Loucy (cell line): ENCODE data around the gene PDE4D.

Source experiments
- H2AFZ ChIP-seq: fragments of 200-600 bp; sonication (generic); 2 replicates; pipeline ENCODE4 v1.6.0; 2016; ENCODE audit warnings: antibody characterized with exemption, mild to moderate bottlenecking, low read length, moderate library complexity
- H3F3A ChIP-seq: fragments of 200-600 bp; 2 replicates; pipeline ENCODE4 v1.6.0; 2016; ENCODE audit warnings: antibody characterized with exemption, low read depth, mild to moderate bottlenecking
- H3K27me3 ChIP-seq: fragments of 200-600 bp; sonication (generic); 2 replicates; pipeline ENCODE4 v1.6.1; 2014; ENCODE audit warnings: low read length, mild to moderate bottlenecking; ENCODE audit not compliant: insufficient read depth, poor library complexity, severe bottlenecking
- H3K36me3 ChIP-seq: fragments of 200-600 bp; sonication (generic); 2 replicates; pipeline ENCODE4 v1.6.1; 2016; ENCODE audit warnings: low read length; ENCODE audit not compliant: insufficient read depth
- H3K4me1 ChIP-seq: fragments of 200-600 bp; sonication (generic); 2 replicates; pipeline ENCODE4 v1.5.1; 2014; ENCODE audit warnings: low read length, mild to moderate bottlenecking; ENCODE audit not compliant: insufficient read depth, poor library complexity, severe bottlenecking
- H3K4me2 ChIP-seq: fragments of 200-600 bp; sonication (generic); 2 replicates; pipeline ENCODE4 v1.6.0; 2014; ENCODE audit warnings: antibody characterized with exemption, low read length, low read depth, mild to moderate bottlenecking; ENCODE audit not compliant: poor library complexity, severe bottlenecking
- H3K4me3 ChIP-seq: fragments of 200-600 bp; sonication (generic); 2 replicates; pipeline ENCODE4 v1.5.1; 2014; ENCODE audit warnings: low read length, mild to moderate bottlenecking, mixed read lengths; ENCODE audit not compliant: poor library complexity, severe bottlenecking
- H3K79me2 ChIP-seq: fragments of 200-600 bp; sonication (generic); 2 replicates; pipeline ENCODE4 v1.6.1; 2014; ENCODE audit warnings: low read length; ENCODE audit not compliant: insufficient read depth
- H3K9ac ChIP-seq: fragments of 200-600 bp; sonication (generic); 2 replicates; pipeline ENCODE4 v1.6.0; 2014; ENCODE audit warnings: mild to moderate bottlenecking, low read depth, low read length, moderate library complexity; ENCODE audit not compliant: poor library complexity, severe bottlenecking
- H3K9me2 ChIP-seq: fragments of 200-600 bp; sonication (generic); replicated peaks from 2 replicates; pipeline ENCODE4 v1.6.1; 2016; ENCODE audit warnings: low read depth, low read length, mixed read lengths
- H3K9me3 ChIP-seq: fragments of 200-600 bp; sonication (generic); 2 replicates; pipeline ENCODE4 v1.6.1; 2014; ENCODE audit warnings: mild to moderate bottlenecking, antibody characterized with exemption, low read length, low read depth; ENCODE audit not compliant: insufficient read depth
- H4K20me1 ChIP-seq: fragments of 200-600 bp; sonication (generic); 2 replicates; pipeline ENCODE4 v1.6.0; 2014; ENCODE audit warnings: antibody characterized with exemption, low read length, mild to moderate bottlenecking; ENCODE audit not compliant: insufficient read depth, poor library complexity, severe bottlenecking
- EZH2phosphoT487 ChIP-seq: fragments of 200-600 bp; IDR thresholded peaks from 2 replicates; pipeline ENCODE4 v1.6.1; 2018; ENCODE audit warnings: antibody characterized with exemption, mild to moderate bottlenecking, moderate library complexity, borderline replicate concordance
- TF ChIP-seq, protein P1 (sequence below): fragments of 200-600 bp; sonication (generic); conservative IDR thresholded peaks from 2 replicates; pipeline ENCODE4 v1.5.1; 2014; ENCODE audit warnings: mild to moderate bottlenecking, antibody characterized with exemption, low read length

The PDE4D gene

GRCh38 chr5:59731809-59732208 is 161.7 kb downstream of the PDE4D start:
- Histone ChIP-seq H2AFZ (no peak overlapping the region), H3K9me3 (no peaks in the 10 kb centered on the region), H3F3A (no peaks in the 10 kb centered on the region), H3K4me2 (no peak overlapping the region), H3K4me3 (no peak overlapping the region), H3K27me3 (no peaks in the 10 kb centered on the region), H3K9me2 (no peaks in the 10 kb centered on the region), H3K9ac (no peak overlapping the region), H3K36me3 (no peaks in the 10 kb centered on the region), H4K20me1 (no peaks in the 10 kb centered on the region), H3K79me2 (no peaks in the 10 kb centered on the region), H3K4me1 (no peaks in the 10 kb centered on the region)
- TF ChIP-seq, protein P1, sequence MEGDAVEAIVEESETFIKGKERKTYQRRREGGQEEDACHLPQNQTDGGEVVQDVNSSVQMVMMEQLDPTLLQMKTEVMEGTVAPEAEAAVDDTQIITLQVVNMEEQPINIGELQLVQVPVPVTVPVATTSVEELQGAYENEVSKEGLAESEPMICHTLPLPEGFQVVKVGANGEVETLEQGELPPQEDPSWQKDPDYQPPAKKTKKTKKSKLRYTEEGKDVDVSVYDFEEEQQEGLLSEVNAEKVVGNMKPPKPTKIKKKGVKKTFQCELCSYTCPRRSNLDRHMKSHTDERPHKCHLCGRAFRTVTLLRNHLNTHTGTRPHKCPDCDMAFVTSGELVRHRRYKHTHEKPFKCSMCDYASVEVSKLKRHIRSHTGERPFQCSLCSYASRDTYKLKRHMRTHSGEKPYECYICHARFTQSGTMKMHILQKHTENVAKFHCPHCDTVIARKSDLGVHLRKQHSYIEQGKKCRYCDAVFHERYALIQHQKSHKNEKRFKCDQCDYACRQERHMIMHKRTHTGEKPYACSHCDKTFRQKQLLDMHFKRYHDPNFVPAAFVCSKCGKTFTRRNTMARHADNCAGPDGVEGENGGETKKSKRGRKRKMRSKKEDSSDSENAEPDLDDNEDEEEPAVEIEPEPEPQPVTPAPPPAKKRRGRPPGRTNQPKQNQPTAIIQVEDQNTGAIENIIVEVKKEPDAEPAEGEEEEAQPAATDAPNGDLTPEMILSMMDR, result no peak
- no peak for TF ChIP-seq EZH2phosphoT487

- Histone ChIP-seq H2AFZ (no peak overlapping the region), H3K9me2 (no peaks in the 10 kb centered on the region), H3K9me3 (no peaks in the 10 kb centered on the region), H3K4me1 (no peaks in the 10 kb centered on the region), H4K20me1 (no peaks in the 10 kb centered on the region), H3K36me3 (no peaks in the 10 kb centered on the region), H3K27me3 (no peaks in the 10 kb centered on the region), H3K4me2 (no peak overlapping the region), H3K9ac (no peak overlapping the region), H3K4me3 (no peak overlapping the region), H3F3A (no peaks in the 10 kb centered on the region), H3K79me2 (no peaks in the 10 kb centered on the region)
- no peak for TF ChIP-seq EZH2phosphoT487
These were observed 163.7 kb downstream of the PDE4D start for GRCh38 chr5:59729820-59730219.

DNA sequence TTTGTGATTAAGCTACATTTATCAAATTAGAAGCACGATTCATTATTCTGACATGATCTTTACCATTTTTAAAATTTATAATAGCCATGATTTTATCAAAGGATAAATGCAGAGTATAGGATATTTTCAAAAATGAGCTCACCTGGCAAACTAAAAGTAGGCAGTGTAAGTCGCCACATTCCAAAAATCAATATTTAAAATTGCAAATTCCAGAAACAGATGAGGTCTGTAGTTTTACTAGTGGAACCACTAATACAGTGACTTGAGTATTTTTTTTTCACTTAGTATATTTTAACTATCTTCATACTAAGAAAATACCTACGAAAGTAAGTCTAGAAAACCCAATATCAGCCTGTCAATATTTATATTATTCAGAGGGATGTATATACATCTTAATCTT is 164.2 kb downstream of the PDE4D start:
- Histone ChIP-seq H3K9ac (no peak overlapping the region), H3K36me3 (no peaks in the 10 kb centered on the region), H3K9me2 (no peaks in the 10 kb centered on the region), H3K79me2 (no peaks in the 10 kb centered on the region), H2AFZ (no peak overlapping the region), H3K4me1 (no peaks in the 10 kb centered on the region), H3K4me3 (no peak overlapping the region), H3K4me2 (no peak overlapping the region), H3K9me3 (no peaks in the 10 kb centered on the region), H3K27me3 (no peaks in the 10 kb centered on the region), H3F3A (no peaks in the 10 kb centered on the region), H4K20me1 (no peaks in the 10 kb centered on the region)
- TF ChIP-seq EZH2phosphoT487, result no peak
- TF ChIP-seq, protein P1, result no peak

DNA sequence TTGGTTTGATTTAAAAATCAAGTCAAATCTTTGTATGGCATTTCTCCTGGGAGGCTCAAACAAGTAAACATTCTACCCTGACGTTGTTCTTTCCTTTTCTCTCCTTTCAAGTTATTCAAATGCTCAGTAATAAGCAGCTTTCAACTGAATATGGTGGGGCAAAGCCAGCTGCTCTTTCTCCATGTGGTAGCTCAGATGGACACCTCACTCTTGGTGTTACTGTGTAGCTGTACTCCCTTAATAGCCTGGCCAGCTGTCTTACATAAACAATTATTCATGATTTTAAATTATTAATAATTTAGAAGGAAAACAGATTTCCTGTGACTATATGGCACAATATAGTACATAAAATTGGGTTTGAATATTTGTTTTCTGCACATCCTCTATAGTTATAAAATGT is 165.2 kb downstream of the PDE4D start:
- TF ChIP-seq, protein P1, result no peak
- H2AFZ ChIP-seq, result no peak overlapping the region
- H3K9me3 ChIP-seq, result no peaks in the 10 kb centered on the region
- H3F3A ChIP-seq, result no peaks in the 10 kb centered on the region
- no peak overlapping the region for H3K9ac ChIP-seq
- no peaks in the 10 kb centered on the region for H3K9me2 ChIP-seq
- H3K4me1 ChIP-seq, result no peaks in the 10 kb centered on the region
- H3K4me2 ChIP-seq, result no peak overlapping the region
- H3K79me2 ChIP-seq, result no peaks in the 10 kb centered on the region
- no peaks in the 10 kb centered on the region for H4K20me1 ChIP-seq
- no peak overlapping the region for H3K4me3 ChIP-seq
- no peaks in the 10 kb centered on the region for H3K36me3 ChIP-seq
- H3K27me3 ChIP-seq, result no peaks in the 10 kb centered on the region
